Fibroblast of mammary gland (primary cell): ENCODE data around the gene REV3L.

Source experiments
- DNase-seq: peaks from one replicate; pipeline ENCODE4 v3.0.0-alpha.2; 2010; ENCODE audit warnings: low read depth
- H3K4me3 ChIP-seq: 2 replicates; pipeline ENCODE4 v1.5.1; 2011; ENCODE audit warnings: low read depth, mild to moderate bottlenecking, low read length, moderate library complexity; ENCODE audit not compliant: control insufficient read depth
- TF ChIP-seq, protein P1 (sequence below): conservative IDR thresholded peaks from 2 replicates; pipeline ENCODE4 v1.5.1; 2011; ENCODE audit warnings: low read depth, low read length, inconsistent platforms; ENCODE audit not compliant: control insufficient read depth, insufficient read depth

Gene REV3L

DNA sequence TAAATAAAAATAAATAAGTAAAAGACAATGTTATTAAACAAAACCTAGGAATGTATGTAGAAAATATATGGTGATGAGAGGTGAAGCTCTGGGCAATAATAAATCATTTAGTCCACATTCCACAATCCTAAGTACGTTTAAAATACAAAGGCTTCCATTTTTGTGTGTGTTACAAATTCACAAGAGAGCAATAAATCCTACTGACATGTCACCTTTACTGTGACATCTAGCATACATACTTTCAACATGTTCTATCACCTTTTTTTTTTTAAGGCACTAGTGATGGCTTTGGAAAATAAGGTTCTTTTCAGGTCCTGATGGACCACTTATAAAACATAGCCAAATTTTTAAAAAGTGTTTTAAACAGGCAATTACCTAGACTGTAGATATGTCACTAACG, 12.0 kb downstream of the REV3L start:
- H3K4me3 ChIP-seq, result no peak overlapping the region
- TF ChIP-seq, protein P1, sequence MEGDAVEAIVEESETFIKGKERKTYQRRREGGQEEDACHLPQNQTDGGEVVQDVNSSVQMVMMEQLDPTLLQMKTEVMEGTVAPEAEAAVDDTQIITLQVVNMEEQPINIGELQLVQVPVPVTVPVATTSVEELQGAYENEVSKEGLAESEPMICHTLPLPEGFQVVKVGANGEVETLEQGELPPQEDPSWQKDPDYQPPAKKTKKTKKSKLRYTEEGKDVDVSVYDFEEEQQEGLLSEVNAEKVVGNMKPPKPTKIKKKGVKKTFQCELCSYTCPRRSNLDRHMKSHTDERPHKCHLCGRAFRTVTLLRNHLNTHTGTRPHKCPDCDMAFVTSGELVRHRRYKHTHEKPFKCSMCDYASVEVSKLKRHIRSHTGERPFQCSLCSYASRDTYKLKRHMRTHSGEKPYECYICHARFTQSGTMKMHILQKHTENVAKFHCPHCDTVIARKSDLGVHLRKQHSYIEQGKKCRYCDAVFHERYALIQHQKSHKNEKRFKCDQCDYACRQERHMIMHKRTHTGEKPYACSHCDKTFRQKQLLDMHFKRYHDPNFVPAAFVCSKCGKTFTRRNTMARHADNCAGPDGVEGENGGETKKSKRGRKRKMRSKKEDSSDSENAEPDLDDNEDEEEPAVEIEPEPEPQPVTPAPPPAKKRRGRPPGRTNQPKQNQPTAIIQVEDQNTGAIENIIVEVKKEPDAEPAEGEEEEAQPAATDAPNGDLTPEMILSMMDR, result no peak
- DNase-seq, result no peak

DNA sequence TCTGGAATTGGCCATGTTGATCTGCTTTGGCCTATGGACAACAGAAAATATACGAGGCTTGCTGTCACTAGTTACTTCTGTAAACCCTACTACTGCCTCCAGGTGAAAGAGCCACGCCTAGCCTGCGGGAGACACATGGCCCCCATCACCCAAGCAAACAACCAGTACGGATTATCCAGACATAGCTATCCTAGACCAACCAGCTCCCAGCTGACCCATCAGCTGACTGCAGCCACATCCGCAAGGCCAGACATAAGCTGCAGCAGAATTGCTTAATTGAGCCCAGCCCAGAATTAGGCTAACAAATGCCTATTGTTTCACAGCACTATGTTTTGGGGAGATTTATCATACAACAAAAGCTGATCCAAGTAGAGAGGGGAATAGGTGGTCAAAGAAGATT, 13.5 kb downstream of the REV3L start:
- TF ChIP-seq, protein P1, result no peak
- no peak for DNase-seq
- no peak overlapping the region for H3K4me3 ChIP-seq

DNA sequence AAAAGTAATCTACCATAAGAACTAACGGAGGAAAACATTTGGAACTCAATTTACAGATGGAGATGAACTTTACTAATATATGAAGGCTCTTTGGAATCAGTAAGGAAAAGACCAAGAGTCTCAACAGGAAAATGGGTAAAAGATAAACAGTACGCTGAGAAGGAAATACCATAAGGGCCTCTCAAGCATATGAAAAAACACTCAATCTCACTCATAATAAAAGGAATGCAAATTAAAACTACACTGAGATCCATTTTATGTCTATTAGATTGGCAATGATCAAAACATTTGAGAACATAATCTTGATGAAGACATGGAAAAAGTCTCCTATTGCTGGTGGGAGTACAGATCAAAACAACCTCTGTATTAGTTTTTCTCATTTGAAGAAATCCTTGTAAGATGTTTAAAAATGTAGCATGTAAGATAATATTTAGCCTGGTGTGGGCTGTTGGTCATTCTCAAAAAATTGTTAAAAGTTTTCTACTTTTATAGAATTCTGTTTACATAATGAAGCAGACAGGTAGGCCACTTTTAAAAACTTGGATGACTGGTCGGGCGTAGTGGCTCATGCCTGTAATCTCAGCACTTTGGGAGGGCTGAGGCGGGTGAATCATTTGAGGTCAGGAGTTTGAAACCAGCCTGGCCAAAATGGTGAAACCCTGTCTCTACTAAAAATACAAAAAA, 14.5 kb downstream of the REV3L start:
- peak; percentile 39 for DNase-seq

DNA sequence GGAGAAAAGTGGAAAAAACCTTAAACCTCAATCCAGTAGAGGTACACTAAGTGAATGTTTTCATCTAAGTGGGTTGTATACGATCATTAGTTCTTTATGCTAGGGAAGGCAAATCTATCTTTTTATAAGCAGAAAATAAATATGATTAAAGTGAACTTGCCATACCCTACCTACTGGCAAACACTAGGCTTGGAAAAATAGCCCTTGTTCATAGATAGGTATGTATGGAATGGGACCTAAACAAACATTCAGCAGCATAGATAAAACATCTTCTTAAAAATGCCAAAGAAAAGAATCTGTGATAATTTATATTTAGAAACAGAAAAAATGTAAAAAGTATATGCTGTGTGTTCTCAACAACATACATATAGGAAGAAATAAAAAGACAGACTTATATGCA, 18.8 kb downstream of the REV3L start:
- no peak overlapping the region for H3K4me3 ChIP-seq
- TF ChIP-seq, protein P1, result no peak
- no peak for DNase-seq

More for the DNA sequence above, 14.5 kb downstream of the REV3L start:
- no peak overlapping the region for H3K4me3 ChIP-seq
- TF ChIP-seq, protein P1, result no peak

DNA sequence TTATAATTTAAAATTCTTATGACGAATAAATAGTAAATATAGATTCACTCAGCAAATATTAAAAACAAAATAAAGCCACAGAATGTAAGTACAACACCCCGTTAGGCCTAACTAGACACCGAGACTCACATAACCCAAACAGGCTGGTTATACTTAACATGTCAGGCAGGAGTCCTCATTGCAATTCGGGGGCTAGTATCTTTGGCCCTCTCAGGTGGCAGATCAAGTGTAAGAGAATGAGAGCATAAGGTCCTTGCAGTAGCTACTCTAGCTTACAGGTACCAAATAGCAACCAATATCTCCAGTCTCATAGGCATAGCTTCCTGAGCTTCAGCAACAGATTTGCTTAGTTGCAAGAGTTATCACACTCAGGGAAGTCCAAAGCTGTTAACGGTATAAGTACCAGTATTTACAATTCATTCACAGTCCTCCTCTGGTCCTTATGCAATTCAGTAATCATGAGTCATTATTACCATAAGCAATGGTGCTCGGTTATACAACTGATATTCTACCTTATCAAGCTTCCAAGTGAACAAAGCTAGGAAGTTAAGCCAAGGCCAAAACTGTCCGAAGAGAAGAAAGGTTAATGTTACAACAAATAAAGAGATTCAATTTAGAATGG, 20.1 kb downstream of the REV3L start:
- no peak overlapping the region for H3K4me3 ChIP-seq
- DNase-seq, result peak; percentile 64

DNA sequence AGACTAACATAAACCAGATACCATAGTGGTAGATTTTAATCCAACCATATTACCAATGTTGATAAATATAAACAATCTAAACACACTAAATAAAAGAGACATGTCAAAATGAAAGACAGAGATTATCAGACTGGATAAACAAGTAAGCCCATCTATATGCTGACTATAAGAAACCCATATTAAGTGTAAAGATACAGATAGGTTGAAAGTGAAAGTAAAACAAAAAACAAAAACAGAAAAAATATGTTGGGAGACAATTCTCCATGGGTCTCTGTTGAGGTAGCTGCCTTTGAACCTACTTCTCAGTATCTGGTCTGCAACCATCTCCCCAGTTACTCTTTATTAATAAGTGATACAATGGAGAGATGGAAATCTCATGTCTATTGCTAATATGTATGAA, 21.2 kb downstream of the REV3L start:
- no peak for DNase-seq
- TF ChIP-seq, protein P1, result no peak
- no peak overlapping the region for H3K4me3 ChIP-seq

More for the DNA sequence above, 20.1 kb downstream of the REV3L start:
- TF ChIP-seq, protein P1, result no peak

DNA sequence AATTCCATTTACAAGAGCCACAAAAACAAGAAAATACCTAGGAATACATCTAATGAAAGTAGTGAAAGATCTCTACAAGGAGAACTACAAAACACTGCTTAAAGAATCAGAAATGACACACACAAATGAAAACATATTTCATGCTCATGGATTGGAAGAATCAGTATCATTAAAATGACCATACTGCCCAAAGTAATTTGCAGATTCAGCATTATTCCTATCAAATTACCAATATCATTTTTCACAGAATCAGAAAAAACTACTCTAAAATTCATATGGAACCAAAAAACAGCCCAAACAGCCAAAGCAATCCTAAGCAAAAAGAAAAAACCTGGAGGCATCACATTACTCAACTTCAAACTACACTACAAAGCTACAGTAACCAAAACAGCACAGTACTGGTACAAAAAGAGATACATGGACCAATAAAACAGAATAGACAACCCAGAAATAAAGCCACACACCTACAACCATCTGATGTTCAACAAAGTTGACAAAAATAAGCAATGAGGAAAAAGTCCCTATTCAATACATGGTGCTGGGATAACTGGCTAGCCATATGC, 24.3 kb downstream of the REV3L start:
- DNase-seq, result no peak
- H3K4me3 ChIP-seq, result no peak overlapping the region
- TF ChIP-seq, protein P1, result no peak
